Suprapubic skin (tissue), 4 donors: Measurements from ENCODE around the gene PLXNA4.
A peak's percentile ranks its signal among the peaks of the same experiment; 100 is the strongest.

Source experiments
- POLR2A ChIP-seq, 2 donors: fragments of 450-650 bp; IDR thresholded peaks; one replicate each; pipeline ENCODE4 v1.6.1; 2017; ENCODE audit warnings: antibody characterized with exemption in 2 of 2, mild to moderate bottlenecking in 2 of 2, moderate library complexity in 2 of 2
- POLR2AphosphoS5 ChIP-seq, 3 donors: sonication (generic); formaldehyde crosslinking; IDR thresholded peaks; one replicate each; pipeline ENCODE4 v1.6.1; 2017; ENCODE audit warnings: antibody characterized with exemption in 3 of 3
- TF ChIP-seq, protein P1 (sequence below), 2 donors: fragments of 200-600 bp in 1 of 2; fragments of 450-650 bp in 1 of 2; sonication (generic) in 1 of 2; IDR thresholded peaks; one replicate each; pipeline ENCODE4 v1.5.1; 2016 to 2019; ENCODE audit warnings: antibody characterized with exemption in 2 of 2, mild to moderate bottlenecking in 1 of 2, moderate library complexity in 1 of 2

DNA sequence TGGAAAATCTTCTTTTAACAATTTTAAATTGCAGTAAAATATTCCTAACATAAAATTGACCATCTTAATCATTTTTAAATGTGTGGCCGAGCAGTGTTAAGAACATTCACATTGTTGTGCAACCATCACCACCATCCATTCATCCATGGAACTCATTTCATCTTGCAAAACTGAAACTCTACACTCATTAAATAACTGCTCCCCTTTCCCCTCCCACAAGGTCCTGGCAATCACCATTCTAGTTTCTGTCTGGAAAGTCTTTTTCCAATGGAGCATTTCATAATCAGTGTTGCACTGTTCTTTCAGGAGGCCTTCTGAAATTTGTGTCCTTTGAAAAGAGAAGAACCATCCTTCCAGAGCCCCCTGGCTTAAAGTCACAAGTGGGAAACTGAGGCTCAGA, 233.1 kb downstream of the PLXNA4 start:
- TF ChIP-seq, protein P1, sequence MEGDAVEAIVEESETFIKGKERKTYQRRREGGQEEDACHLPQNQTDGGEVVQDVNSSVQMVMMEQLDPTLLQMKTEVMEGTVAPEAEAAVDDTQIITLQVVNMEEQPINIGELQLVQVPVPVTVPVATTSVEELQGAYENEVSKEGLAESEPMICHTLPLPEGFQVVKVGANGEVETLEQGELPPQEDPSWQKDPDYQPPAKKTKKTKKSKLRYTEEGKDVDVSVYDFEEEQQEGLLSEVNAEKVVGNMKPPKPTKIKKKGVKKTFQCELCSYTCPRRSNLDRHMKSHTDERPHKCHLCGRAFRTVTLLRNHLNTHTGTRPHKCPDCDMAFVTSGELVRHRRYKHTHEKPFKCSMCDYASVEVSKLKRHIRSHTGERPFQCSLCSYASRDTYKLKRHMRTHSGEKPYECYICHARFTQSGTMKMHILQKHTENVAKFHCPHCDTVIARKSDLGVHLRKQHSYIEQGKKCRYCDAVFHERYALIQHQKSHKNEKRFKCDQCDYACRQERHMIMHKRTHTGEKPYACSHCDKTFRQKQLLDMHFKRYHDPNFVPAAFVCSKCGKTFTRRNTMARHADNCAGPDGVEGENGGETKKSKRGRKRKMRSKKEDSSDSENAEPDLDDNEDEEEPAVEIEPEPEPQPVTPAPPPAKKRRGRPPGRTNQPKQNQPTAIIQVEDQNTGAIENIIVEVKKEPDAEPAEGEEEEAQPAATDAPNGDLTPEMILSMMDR (IDR thresholded peaks at IDR 0.05): no peak
- TF ChIP-seq POLR2AphosphoS5 (IDR thresholded peaks at IDR 0.05): peak in 1 of 3 donors; percentile 36
- no peak for TF ChIP-seq POLR2A (IDR thresholded peaks at IDR 0.05)
